HepG2 (cell line): ENCODE measurements around the gene IDUA. TPM values are rescaled to one million over a fixed set of nuclear protein-coding genes. Genes with fewer than 3 reads are reported as not detected.

ENCODE experiments used
- BORCS8-MEF2B ChIP-seq: sonication (generic); formaldehyde crosslinking; IDR thresholded peaks from 2 replicates; pipeline ENCODE4 v1.8.0; 2022; ENCODE audit warnings: mild to moderate bottlenecking, missing genetic modification reagents
- CAMTA2 ChIP-seq: sonication (generic); formaldehyde crosslinking; IDR thresholded peaks from 2 replicates; pipeline ENCODE4 v1.4.0; 2020; ENCODE audit warnings: mild to moderate bottlenecking, missing genetic modification reagents, borderline replicate concordance
- FOXO1 ChIP-seq: sonication (generic); formaldehyde crosslinking; IDR thresholded peaks from 2 replicates; pipeline ENCODE4 v1.4.0; 2020; ENCODE audit warnings: missing genetic modification reagents
- FOXP1 ChIP-seq, 2 experiments: fragments of 450-650 bp in 1 of 2; IDR thresholded peaks; 2 replicates each; pipeline ENCODE4 v1.6.1; 2017 to 2018; ENCODE audit warnings: antibody characterized with exemption in 1 of 2
- PBX3 ChIP-seq: sonication (generic); formaldehyde crosslinking; IDR thresholded peaks from 2 replicates; pipeline ENCODE4 v1.8.1; 2023; ENCODE audit warnings: missing genetic modification reagents, inconsistent platforms, borderline replicate concordance
- PCBP2 ChIP-seq: fragments of 200-400 bp; formaldehyde crosslinking; optimal IDR thresholded peaks from 2 replicates; pipeline ENCODE3; 2018; ENCODE audit warnings: low read length, low read depth; ENCODE audit not compliant: poor library complexity, severe bottlenecking
- PREB ChIP-seq: sonication (generic); formaldehyde crosslinking; IDR thresholded peaks from 2 replicates; pipeline ENCODE4 v1.4.0; 2020; ENCODE audit warnings: missing genetic modification reagents
- RORA ChIP-seq: sonication (generic); formaldehyde crosslinking; IDR thresholded peaks from 2 replicates; pipeline ENCODE4 v1.5.0; 2020; ENCODE audit warnings: mild to moderate bottlenecking, missing genetic modification reagents, moderate library complexity
- SATB2 ChIP-seq: sonication (generic); formaldehyde crosslinking; IDR thresholded peaks from 2 replicates; pipeline ENCODE4 v1.5.0; 2020; ENCODE audit warnings: missing genetic modification reagents
- SMARCC2 ChIP-seq: fragments of 450-650 bp; IDR thresholded peaks from 2 replicates; pipeline ENCODE4 v1.6.1; 2017; ENCODE audit warnings: antibody characterized with exemption, mild to moderate bottlenecking
- SRSF4 ChIP-seq: fragments of 200-400 bp; formaldehyde crosslinking; IDR thresholded peaks from one replicate; pipeline ENCODE4 v1.6.1; 2018; ENCODE audit warnings: mild to moderate bottlenecking, low read depth, low read length, moderate library complexity; ENCODE audit not compliant: poor library complexity, severe bottlenecking
- TBX3 ChIP-seq: fragments of 450-650 bp; IDR thresholded peaks from 2 replicates; pipeline ENCODE4 v1.6.1; 2017; ENCODE audit warnings: antibody characterized with exemption, mild to moderate bottlenecking, inconsistent platforms, borderline replicate concordance
- XRCC5 ChIP-seq: fragments of 200-400 bp; formaldehyde crosslinking; optimal IDR thresholded peaks from 2 replicates; pipeline ENCODE3; 2017; ENCODE audit warnings: mild to moderate bottlenecking, low read length
- ZFP1 ChIP-seq: IDR thresholded peaks from 2 replicates; pipeline ENCODE4 v1.6.1; 2016
- ZFP36L2 ChIP-seq: sonication (generic); formaldehyde crosslinking; IDR thresholded peaks from 2 replicates; pipeline ENCODE4 v1.4.0; 2020; ENCODE audit warnings: missing genetic modification reagents
- ZFP37 ChIP-seq: sonication (generic); formaldehyde crosslinking; IDR thresholded peaks from 2 replicates; pipeline ENCODE4 v1.4.0; 2020; ENCODE audit warnings: missing genetic modification reagents, borderline replicate concordance
- ZNF124 ChIP-seq: sonication (generic); formaldehyde crosslinking; IDR thresholded peaks from 2 replicates; pipeline ENCODE4 v1.4.0; 2020; ENCODE audit warnings: missing genetic modification reagents
- ZNF331 ChIP-seq: sonication (generic); formaldehyde crosslinking; IDR thresholded peaks from 2 replicates; pipeline ENCODE4 v1.4.0; 2020; ENCODE audit warnings: missing genetic modification reagents
- ZNF34 ChIP-seq: sonication (generic); formaldehyde crosslinking; IDR thresholded peaks from 2 replicates; pipeline ENCODE4 v1.4.0; 2020; ENCODE audit warnings: mild to moderate bottlenecking, missing genetic modification reagents, borderline replicate concordance
- ZNF558 ChIP-seq: sonication (generic); formaldehyde crosslinking; IDR thresholded peaks from 2 replicates; pipeline ENCODE4 v1.9.0; 2022; ENCODE audit warnings: mild to moderate bottlenecking, missing genetic modification reagents, borderline replicate concordance
- ZNF761 ChIP-seq: sonication (generic); formaldehyde crosslinking; conservative IDR thresholded peaks from 2 replicates; pipeline ENCODE4 v1.4.0; 2020; ENCODE audit warnings: mild to moderate bottlenecking, missing genetic modification reagents
- polyA plus RNA-seq, 8 experiments: library from polyadenylated mRNA; depleted of rRNA in 3 of 8; stranded (reverse) in 7 of 8; unstranded in 1 of 8; fragments of >200 nt; fragmentation: Illumina TruSeq in 4 of 8; extraction: Trizol in 4 of 8; gene quantifications; 2 replicates each; pipeline versions ENCODE4 v1.2.1 to v1.2.3, GENCODE V29; 2011 to 2016; ENCODE audit warnings: low read depth in 4 of 8, missing spikeins in 1 of 8, mixed read lengths in 1 of 8; ENCODE audit not compliant: insufficient read depth in 1 of 8
- total RNA-seq, 5 experiments: library from RNA; depleted of rRNA; stranded (reverse); fragments of >200 nt; fragmentation: Illumina TruSeq; extraction: Trizol; gene quantifications; 2 replicates each; pipeline ENCODE4 v1.2.3, GENCODE V29; 2016; ENCODE audit warnings: low read depth in 1 of 5
- TF ChIP-seq, protein P1 (sequence below): IDR thresholded peaks from 2 replicates; pipeline ENCODE4 v1.6.1; 2016; ENCODE audit warnings: missing compliant biosample characterization, missing genetic modification reagents, borderline replicate concordance
- TF ChIP-seq, protein P2 (sequence below): IDR thresholded peaks from 2 replicates; pipeline ENCODE4 v1.6.1; 2016; ENCODE audit warnings: low read depth, control low read depth
- TF ChIP-seq, protein P3 (sequence below): sonication (generic); formaldehyde crosslinking; IDR thresholded peaks from 2 replicates; pipeline ENCODE4 v1.5.0; 2020; ENCODE audit warnings: mild to moderate bottlenecking, missing genetic modification reagents

The IDUA gene
- total and polyA plus RNA-seq, 2 of the 13 experiments (the other 11 are each of a cell fraction or from before 2014, with no cell fraction given), result 0.77 to 1.0 TPM

- no peak for TF ChIP-seq ZFP36L2
- TF ChIP-seq, protein P1, sequence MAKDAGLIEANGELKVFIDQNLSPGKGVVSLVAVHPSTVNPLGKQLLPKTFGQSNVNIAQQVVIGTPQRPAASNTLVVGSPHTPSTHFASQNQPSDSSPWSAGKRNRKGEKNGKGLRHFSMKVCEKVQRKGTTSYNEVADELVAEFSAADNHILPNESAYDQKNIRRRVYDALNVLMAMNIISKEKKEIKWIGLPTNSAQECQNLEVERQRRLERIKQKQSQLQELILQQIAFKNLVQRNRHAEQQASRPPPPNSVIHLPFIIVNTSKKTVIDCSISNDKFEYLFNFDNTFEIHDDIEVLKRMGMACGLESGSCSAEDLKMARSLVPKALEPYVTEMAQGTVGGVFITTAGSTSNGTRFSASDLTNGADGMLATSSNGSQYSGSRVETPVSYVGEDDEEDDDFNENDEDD, result peak; percentile 50; the same call in 1 of the 2 replicates
- no peak for TF ChIP-seq FOXP1 (IDR thresholded peaks at IDR 0.05)
- peak; percentile 82 for TF ChIP-seq FOXP1 (CRISPR knock-in tag; IDR thresholded peaks at IDR 0.05)
- no peak for TF ChIP-seq PBX3 (CRISPR knock-in tag)
- peak; percentile 81; the same call in 1 of the 2 replicates for TF ChIP-seq FOXO1 (CRISPR knock-in tag)
- peak; percentile 78 for TF ChIP-seq XRCC5
- no peak for TF ChIP-seq ZNF124 (CRISPR knock-in tag)
- TF ChIP-seq BORCS8-MEF2B (CRISPR knock-in tag), result no peak
- TF ChIP-seq ZNF761, result 0 out of 2 replicates have a peak, but pooled peaks have one; percentile 29
- TF ChIP-seq CAMTA2, result no peak
- no peak for TF ChIP-seq RORA
- no peak for TF ChIP-seq ZNF558
- TF ChIP-seq, protein P2, sequence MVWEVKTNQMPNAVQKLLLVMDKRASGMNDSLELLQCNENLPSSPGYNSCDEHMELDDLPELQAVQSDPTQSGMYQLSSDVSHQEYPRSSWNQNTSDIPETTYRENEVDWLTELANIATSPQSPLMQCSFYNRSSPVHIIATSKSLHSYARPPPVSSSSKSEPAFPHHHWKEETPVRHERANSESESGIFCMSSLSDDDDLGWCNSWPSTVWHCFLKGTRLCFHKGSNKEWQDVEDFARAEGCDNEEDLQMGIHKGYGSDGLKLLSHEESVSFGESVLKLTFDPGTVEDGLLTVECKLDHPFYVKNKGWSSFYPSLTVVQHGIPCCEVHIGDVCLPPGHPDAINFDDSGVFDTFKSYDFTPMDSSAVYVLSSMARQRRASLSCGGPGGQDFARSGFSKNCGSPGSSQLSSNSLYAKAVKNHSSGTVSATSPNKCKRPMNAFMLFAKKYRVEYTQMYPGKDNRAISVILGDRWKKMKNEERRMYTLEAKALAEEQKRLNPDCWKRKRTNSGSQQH (CRISPR knock-in tag), result peak; percentile 90; the same call in 1 of the 2 replicates
- TF ChIP-seq ZFP1 (CRISPR knock-in tag), result no peak
- no peak for TF ChIP-seq PREB (CRISPR knock-in tag)
- 0 out of 2 replicates have a peak, but pooled peaks have one; percentile 26 for TF ChIP-seq TBX3
- no peak; the same call in 1 of the 2 replicates for TF ChIP-seq SATB2
- TF ChIP-seq, protein P3, sequence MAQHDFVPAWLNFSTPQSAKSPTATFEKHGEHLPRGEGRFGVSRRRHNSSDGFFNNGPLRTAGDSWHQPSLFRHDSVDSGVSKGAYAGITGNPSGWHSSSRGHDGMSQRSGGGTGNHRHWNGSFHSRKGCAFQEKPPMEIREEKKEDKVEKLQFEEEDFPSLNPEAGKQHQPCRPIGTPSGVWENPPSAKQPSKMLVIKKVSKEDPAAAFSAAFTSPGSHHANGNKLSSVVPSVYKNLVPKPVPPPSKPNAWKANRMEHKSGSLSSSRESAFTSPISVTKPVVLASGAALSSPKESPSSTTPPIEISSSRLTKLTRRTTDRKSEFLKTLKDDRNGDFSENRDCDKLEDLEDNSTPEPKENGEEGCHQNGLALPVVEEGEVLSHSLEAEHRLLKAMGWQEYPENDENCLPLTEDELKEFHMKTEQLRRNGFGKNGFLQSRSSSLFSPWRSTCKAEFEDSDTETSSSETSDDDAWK (CRISPR knock-in tag), result no peak
- no peak; the same call in none of the 2 replicates for TF ChIP-seq ZNF331 (CRISPR knock-in tag)
- 0 out of 2 replicates have a peak, but pooled peaks have one; percentile 11 for TF ChIP-seq ZFP37 (CRISPR knock-in tag)
- TF ChIP-seq PCBP2, result no peak
- no peak; the same call in 1 of the 2 replicates for TF ChIP-seq ZNF34 (CRISPR knock-in tag)
- TF ChIP-seq SMARCC2, result no peak
- TF ChIP-seq SRSF4, result no peak
Observed at GRCh38 chr4:992297-993110, 5.7 kb downstream of the IDUA start (continued).
